Tibial artery (tissue), 4 donors: ENCODE results near the gene TWF1.
A peak's percentile ranks its signal among the peaks of the same experiment; 100 is the strongest.
"Not testable (repeated sequence)": the region's sequence is repeated elsewhere in the genome, so short reads cannot be mapped to it uniquely, and the experiment has no call there.

Source experiments
- DNase-seq, 2 donors: peaks; one replicate each; pipeline ENCODE4 v3.0.0-alpha.2; 2019
- H3K27ac ChIP-seq, 2 donors: fragments of 200-600 bp; sonication (generic) in 1 of 2; 1 replicate in 1 of 2; 2 replicates in 1 of 2; pipeline ENCODE4 v1.5.1; 2018 to 2019; ENCODE audit warnings: mild to moderate bottlenecking in 1 of 2
- H3K27me3 ChIP-seq, 2 donors: fragments of 200-600 bp; sonication (generic) in 1 of 2; one replicate each; pipeline versions ENCODE4 v1.5.1 to v1.6.0; 2016 to 2019
- H3K36me3 ChIP-seq, 3 donors: fragments of 200-600 bp; sonication (generic) in 2 of 3; one replicate each; pipeline ENCODE4 v1.5.1; 2016 to 2019; ENCODE audit warnings: mild to moderate bottlenecking in 2 of 3
- H3K4me1 ChIP-seq, 4 donors: fragments of 200-600 bp; sonication (generic) in 2 of 4; 1 replicate in 3 of 4; 2 replicates in 1 of 4; pipeline ENCODE4 v1.5.1; 2016 to 2019
- H3K4me3 ChIP-seq, 2 donors: fragments of 200-600 bp; sonication (generic) in 1 of 2; 1 replicate in 1 of 2; 2 replicates in 1 of 2; pipeline ENCODE4 v1.5.1; 2018 to 2019; ENCODE audit warnings: mild to moderate bottlenecking in 2 of 2
- H3K9me3 ChIP-seq, 3 donors: fragments of 200-600 bp; sonication (generic) in 1 of 3; one replicate each; pipeline ENCODE4 v1.5.1; 2016 to 2019
- CTCF ChIP-seq, 2 experiments: fragments of 200-600 bp in 1 of 2; fragments of 450-650 bp in 1 of 2; IDR thresholded peaks; one replicate each; pipeline ENCODE4 v1.5.1; 2017 to 2019; ENCODE audit warnings: antibody characterized with exemption in 2 of 2, mild to moderate bottlenecking in 1 of 2, moderate library complexity in 1 of 2
- intact Hi-C: fragments of 100-400 bp; cut with DNase I; formaldehyde crosslinking; loops from one replicate; pipeline ENCODE4 v1.15.0; 2023; ENCODE audit warnings: low total_unique reads

The TWF1 gene

DNA sequence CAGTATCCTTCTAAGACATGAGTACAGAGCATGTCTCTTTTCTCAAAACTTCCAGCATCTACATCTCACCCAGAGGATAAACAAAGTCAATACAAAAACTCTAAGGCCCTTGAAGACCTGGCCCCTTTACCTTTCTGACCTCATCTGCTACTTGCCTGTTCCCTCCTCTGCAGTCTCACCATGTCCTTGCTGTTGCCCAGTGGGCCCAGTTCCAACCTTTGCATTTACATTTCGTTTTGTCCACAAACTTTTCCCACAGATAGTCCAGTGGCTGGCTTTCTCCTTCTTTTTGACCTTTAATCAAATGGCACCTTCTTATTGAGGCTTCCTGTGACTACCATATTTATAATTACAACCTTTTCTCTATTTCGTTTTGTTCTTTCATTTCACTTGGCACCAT is 45.7 kb downstream of the TWF1 start:
- intact Hi-C loops: no loop called here

DNA sequence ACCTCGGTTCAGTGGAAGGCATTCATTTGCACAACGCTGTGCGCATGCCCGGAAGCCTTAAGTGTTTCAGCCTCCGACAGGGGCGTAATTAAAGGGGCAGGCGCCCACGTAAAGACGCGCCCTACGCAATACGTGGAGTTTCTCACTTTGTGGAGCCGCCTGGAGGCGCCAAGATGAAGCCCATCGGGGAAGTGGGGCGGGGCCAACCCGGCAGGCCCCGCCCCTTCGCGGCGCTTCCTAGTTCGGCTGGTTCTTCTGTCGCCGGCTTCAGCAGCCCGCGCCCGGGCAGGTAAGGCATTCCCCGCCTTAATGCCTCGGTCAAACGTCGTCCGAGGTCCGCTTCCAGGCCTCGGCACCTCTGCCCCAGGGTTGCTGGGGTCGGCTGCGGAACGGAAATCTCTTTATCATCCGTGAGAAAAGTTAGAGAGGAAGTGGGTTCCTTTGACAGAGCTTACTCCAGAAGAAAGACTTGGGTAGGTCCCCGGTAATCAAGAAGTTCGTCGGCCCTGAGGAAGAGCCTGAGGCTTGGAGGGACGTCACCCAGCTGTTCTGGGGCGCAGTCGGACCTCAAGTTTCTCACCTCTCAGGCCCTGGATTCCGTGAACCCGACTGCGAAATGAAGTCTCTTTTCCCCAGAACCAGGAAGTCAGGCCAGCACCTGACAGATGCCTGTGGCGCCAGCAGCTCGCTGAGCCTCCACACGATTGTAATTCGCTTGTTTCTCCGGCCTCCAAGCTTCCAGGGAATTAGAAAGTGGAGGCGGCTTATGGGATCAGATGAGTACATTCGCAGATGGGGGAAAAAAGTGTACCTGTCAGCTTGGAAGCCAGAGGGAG is 47.2 kb downstream of the TWF1 start, which contains the start of the genes IRAK4 and PUS7L:
IRAK4 (plus strand) TSS at position 224 of the 836 bp plus-strand sequence. CDS start 9,161 bp downstream, outside the sequence.
PUS7L (minus strand) TSS at position 63 of the 836 bp plus-strand sequence. CDS start 3,545 bp downstream, outside the sequence.
- Histone ChIP-seq H3K4me3 (peak within 1 kb of the TSS; percentile 68 to 90), H3K4me1 (peaks cover 0 to 26% (median 19%) of the 10 kb centered on the region in 4 donors), H3K27ac (peak within 1 kb of the TSS; percentile 79 to 89), H3K27me3 (no peaks in the 10 kb centered on the region), H3K36me3 (peaks cover 0 to 7% (median 0%) of the 10 kb centered on the region in 3 donors), H3K9me3 (no peaks in the 10 kb centered on the region)
- intact Hi-C loops: loop anchor here (10.0 kb wide), 1 partner anchor 46 kb away; the partner anchor contains the start of gene TWF1
- TF ChIP-seq CTCF (IDR thresholded peaks at IDR 0.05): peak; percentile 20 to 42
- DNase-seq: peak; percentile 95 to 96

More for the DNA sequence above, 45.7 kb downstream of the TWF1 start:
- H3K27me3 ChIP-seq: no peaks in the 10 kb centered on the region
- no peak for DNase-seq
- H3K9me3 ChIP-seq: no peaks in the 10 kb centered on the region
- H3K27ac ChIP-seq: no peak overlapping the region
- peaks cover 0 to 26% (median 19%) of the 10 kb centered on the region in 4 donors for H3K4me1 ChIP-seq
- TF ChIP-seq CTCF (IDR thresholded peaks at IDR 0.05): no peak
- H3K4me3 ChIP-seq: peak overlapping the region in 1 of 2 donors; percentile 90
- H3K36me3 ChIP-seq: peaks cover 0 to 8% (median 0%) of the 10 kb centered on the region in 3 donors

DNA sequence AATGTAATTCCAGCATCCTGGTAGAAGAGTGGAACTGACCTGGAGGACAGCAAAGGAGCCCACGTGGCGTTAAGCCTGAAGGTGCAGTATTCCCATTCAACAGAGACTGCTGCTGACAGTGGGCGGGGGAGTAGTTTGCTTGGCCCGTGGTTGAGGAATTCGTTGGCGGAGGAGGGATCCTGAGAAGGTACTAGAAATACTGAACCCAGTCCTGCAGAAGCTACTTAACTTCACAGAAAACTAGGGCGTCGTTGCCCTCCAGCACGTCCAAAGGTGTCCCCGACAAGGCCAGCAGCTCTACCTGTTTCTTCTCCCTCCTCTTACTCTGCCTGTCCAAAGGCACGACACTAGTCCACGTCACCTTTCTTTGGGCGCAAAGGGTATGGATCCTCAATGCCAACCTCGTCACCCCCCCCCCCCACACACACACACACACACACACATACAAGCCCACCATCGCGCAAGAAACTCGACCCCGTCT is 47.8 kb downstream of the TWF1 start:
- TF ChIP-seq CTCF (IDR thresholded peaks at IDR 0.05): no peak
- peak overlapping the region; percentile 79 to 89 for H3K27ac ChIP-seq
- H3K36me3 ChIP-seq: peaks cover 0 to 7% (median 0%) of the 10 kb centered on the region in 3 donors
- no peaks in the 10 kb centered on the region for H3K27me3 ChIP-seq
- no peaks in the 10 kb centered on the region for H3K9me3 ChIP-seq
- intact Hi-C loops: loop anchor here (10.0 kb wide), 1 partner anchor 47 kb away; the partner anchor contains the start of gene TWF1
- peak; percentile 26 to 64 for DNase-seq
- peaks cover 0 to 26% (median 19%) of the 10 kb centered on the region in 4 donors for H3K4me1 ChIP-seq
- peak overlapping the region; percentile 68 to 90 for H3K4me3 ChIP-seq

- no peak for TF ChIP-seq CTCF (IDR thresholded peaks at IDR 0.05)
- intact Hi-C loops: loop anchor here (10.0 kb wide), 1 partner anchor 51 kb away; the partner anchor contains the start of gene TWF1
- Histone ChIP-seq H3K4me3 (no peak overlapping the region), H3K27ac (no peak overlapping the region), H3K9me3 (no peaks in the 10 kb centered on the region), H3K4me1 (peaks cover 0 to 10% (median 4%) of the 10 kb centered on the region in 4 donors), H3K27me3 (no peaks in the 10 kb centered on the region), H3K36me3 (peaks cover 0 to 16% (median 7%) of the 10 kb centered on the region in 3 donors)
- DNase-seq: no peak
Observed at GRCh38 chr12:43754015-43754414, 52.1 kb downstream of the TWF1 start.

DNA sequence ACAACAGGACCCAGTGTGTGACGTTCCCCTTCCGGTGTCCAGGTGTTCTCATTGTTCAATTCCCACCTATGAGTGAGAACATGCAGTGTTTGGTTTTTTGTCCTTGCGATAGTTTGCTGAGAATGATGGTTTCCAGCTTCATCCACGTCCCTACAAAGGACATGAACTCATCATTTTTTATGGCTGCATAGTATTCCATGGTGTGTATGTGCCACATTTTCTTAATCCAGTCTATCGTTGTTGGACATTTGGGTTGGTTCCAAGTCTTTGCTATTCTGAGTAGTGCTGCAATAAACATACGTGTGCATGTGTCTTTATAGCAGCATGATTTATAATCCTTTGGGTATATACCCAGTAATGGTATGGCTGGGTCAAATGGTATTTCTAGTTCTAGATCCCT is 54.8 kb downstream of the TWF1 start:
- not testable (repeated sequence) for DNase-seq, H3K27ac ChIP-seq, H3K9me3 ChIP-seq, H3K4me1 ChIP-seq, H3K27me3 ChIP-seq, H3K4me3 ChIP-seq
- peaks cover 0 to 16% (median 7%) of the 10 kb centered on the region in 3 donors for H3K36me3 ChIP-seq
- intact Hi-C loops: loop anchor here (10.0 kb wide), 1 partner anchor 53 kb away; the partner anchor contains the start of gene TWF1
